K562 (cell line): Measurements from ENCODE around the gene CTDSPL2.
A peak's percentile ranks its signal among the peaks of the same experiment; 100 is the strongest.

Experiments used
- BHLHE40 ChIP-seq: IDR thresholded peaks from 2 replicates; pipeline ENCODE4 v1.6.1; 2011; ENCODE audit warnings: low read length, improper control_type of control experiment
- CBFB ChIP-seq: sonication (generic); formaldehyde crosslinking; IDR thresholded peaks from 2 replicates; pipeline ENCODE4 v1.4.0; 2020; ENCODE audit warnings: mild to moderate bottlenecking, missing genetic modification reagents
- POLR2A ChIP-seq: fragments of 450-650 bp; conservative IDR thresholded peaks from 2 replicates; pipeline ENCODE4 v1.6.1; 2016
- SRF ChIP-seq, 2 experiments: fragments of 250-450, 450-650 bp in 1 of 2; sonication (Bioruptor Pico) in 1 of 2; sonication (generic) in 1 of 2; formaldehyde crosslinking; IDR thresholded peaks; 2 replicates each; pipeline versions ENCODE4 v1.5.0 to v1.5.1; 2020 to 2022; ENCODE audit warnings: mild to moderate bottlenecking in 1 of 2, missing genetic modification reagents in 1 of 2
- ZNF354B ChIP-seq: fragments of 250-450 bp; sonication (Bioruptor Pico); IDR thresholded peaks from 2 replicates; pipeline ENCODE4 v1.4.0; 2020
- TF ChIP-seq, protein P1 (sequence below): fragments of 450-650 bp; IDR thresholded peaks from 2 replicates; pipeline ENCODE4 v1.6.1; 2016; ENCODE audit warnings: antibody characterized with exemption
- TF ChIP-seq, protein P2 (sequence below), 3 experiments: IDR thresholded peaks in 2 of 3; conservative IDR thresholded peaks in 1 of 3; 2 replicates each; pipeline ENCODE4 v1.5.1; 2011 to 2012; ENCODE audit warnings: low read length in 3 of 3, mild to moderate bottlenecking in 3 of 3, control low read depth in 2 of 3, improper control_type of control experiment in 1 of 3, inconsistent platforms in 1 of 3, low read depth in 1 of 3, mixed read lengths in 1 of 3, moderate library complexity in 1 of 3; ENCODE audit not compliant: insufficient read depth in 2 of 3

DNA sequence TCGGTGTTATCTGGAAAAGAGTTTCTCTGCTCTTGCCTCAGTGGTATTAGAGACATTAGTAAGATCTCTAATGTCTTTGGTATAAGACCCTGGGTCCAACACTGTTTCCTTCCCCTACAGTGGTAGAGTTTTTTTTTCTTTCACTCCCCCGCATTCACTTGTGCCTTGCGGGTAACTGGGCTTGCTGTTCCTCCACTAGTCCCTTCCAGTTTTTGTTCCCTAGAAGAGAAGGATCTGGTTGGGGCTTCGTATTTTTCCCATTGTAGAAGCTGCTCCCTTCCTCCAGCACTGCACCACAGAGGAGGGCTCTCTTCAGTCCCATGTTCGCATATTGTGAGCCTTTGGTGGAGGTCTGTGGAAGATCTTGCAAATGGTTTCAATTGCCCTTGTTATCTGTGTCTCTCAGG lies 13.7 kb downstream of the CTDSPL2 start:
- TF ChIP-seq SRF (CRISPR knock-in tag; IDR thresholded peaks at IDR 0.05): no peak
- TF ChIP-seq, protein P1, sequence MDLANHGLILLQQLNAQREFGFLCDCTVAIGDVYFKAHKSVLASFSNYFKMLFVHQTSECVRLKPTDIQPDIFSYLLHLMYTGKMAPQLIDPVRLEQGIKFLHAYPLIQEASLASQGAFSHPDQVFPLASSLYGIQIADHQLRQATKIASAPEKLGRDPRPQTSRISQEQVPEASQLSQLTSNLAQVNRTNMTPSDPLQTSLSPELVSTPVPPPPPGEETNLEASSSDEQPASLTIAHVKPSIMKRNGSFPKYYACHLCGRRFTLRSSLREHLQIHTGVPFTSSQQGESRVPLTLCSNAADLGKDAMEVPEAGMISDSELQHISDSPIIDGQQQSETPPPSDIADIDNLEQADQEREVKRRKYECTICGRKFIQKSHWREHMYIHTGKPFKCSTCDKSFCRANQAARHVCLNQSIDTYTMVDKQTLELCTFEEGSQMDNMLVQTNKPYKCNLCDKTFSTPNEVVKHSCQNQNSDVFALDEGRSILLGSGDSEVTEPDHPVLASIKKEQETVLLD: no peak
- no peak for TF ChIP-seq POLR2A
- 0 out of 2 replicates have a peak, but pooled peaks have one; percentile 6 for TF ChIP-seq BHLHE40
- no peak for TF ChIP-seq CBFB
- TF ChIP-seq, protein P2, sequence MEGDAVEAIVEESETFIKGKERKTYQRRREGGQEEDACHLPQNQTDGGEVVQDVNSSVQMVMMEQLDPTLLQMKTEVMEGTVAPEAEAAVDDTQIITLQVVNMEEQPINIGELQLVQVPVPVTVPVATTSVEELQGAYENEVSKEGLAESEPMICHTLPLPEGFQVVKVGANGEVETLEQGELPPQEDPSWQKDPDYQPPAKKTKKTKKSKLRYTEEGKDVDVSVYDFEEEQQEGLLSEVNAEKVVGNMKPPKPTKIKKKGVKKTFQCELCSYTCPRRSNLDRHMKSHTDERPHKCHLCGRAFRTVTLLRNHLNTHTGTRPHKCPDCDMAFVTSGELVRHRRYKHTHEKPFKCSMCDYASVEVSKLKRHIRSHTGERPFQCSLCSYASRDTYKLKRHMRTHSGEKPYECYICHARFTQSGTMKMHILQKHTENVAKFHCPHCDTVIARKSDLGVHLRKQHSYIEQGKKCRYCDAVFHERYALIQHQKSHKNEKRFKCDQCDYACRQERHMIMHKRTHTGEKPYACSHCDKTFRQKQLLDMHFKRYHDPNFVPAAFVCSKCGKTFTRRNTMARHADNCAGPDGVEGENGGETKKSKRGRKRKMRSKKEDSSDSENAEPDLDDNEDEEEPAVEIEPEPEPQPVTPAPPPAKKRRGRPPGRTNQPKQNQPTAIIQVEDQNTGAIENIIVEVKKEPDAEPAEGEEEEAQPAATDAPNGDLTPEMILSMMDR (IDR thresholded peaks at IDR 0.05 in 2 of 3, conservative IDR thresholded peaks at IDR 0.05 in 1 of 3; ENCODE audit: insufficient read depth in 2 of 3, low read depth in 1 of 3, low read length in 3 of 3): no peak
- TF ChIP-seq ZNF354B (CRISPR knock-in tag): no peak
